Measurements from ENCODE around the gene KCNT2.
"Not testable (repeated sequence)": the region's sequence is repeated elsewhere in the genome, so short reads cannot be mapped to it uniquely, and the experiment has no call there.

The KCNT2 gene

DNA sequence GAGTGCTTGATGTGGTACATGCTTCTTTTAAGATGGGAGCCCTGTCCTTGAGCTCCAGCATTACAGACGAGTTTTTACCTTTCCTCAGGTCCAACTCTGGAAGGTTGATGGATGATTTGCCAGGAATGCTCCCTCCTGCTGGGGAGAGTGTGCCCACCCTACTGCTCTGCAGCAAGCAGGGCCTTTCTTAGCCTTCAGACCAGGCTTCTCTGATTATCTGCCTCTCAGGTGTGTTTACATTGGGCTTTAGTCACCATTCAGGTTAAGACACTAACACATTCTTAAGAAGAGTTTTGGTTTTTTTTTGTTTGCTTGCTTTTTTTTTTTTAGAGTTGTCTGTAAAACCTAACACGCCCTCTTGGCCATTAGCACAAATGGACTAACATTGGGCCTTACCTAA is 301.8 kb downstream of the KCNT2 start:
- no peak for DNase-seq

- no peak for DNase-seq
These were observed 303.0 kb downstream of the KCNT2 start for GRCh38 chr1:196305216-196305615.

DNA sequence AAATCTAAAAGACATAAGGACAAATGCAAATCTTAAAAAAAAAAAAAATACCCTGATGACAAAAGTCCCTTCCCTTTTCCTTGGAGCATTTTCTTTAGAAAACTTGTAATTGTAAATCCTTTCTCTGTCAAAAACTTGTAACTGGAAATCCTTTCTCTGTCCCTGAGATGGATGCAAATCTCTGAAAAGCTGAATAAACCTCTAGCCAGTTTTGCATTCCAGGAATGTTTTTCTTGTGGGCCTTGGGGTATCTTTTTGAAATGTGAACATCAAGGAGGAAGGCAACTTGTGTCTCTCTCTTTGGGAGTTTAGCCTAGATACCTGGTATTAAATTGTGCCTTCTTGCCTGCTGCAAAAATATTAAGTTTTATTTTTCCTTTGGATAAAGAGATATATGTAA is 305.3 kb downstream of the KCNT2 start:
- no peak for DNase-seq

DNA sequence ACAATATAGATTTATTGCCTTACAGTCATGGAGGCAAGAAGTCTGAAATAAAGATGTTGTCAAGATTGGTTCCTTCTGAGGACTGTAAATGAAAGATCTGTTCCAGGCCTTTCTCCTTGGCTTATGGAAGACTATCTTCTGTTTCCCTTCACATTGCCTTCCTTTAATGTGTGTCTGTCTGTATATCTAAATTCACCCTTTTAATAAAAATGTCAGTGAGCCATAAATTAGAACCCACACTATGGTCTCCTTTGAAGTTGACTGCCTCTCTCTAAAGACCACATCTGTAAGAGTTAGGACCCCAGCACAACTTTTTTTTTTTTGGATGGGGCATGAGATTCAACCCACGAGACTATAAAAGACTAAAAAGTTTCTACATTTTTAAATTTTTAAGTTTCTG is 305.8 kb downstream of the KCNT2 start:
- no peak for DNase-seq

GRCh38 chr1:196295766-196296165 is 312.5 kb downstream of the KCNT2 start:
- no peak for DNase-seq

DNA sequence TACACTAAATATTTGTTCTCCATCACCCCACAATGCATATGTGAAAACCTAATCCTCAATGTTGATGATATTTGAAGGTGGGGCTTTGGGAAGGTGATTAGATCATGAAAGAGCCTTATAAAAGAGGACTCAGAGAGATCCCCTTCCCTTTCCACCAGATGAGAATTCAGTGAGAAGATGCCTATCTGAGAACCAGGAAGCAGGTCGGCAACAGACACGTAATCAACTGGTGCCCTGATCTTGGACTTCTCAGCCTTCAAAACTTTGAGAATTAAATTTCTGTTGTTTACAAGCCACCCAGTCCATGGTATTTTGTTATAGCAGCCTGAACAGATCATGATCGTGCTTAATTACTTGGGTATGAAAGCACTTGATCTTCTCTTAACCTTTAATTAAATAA is 329.4 kb downstream of the KCNT2 start:
- no peak for DNase-seq

DNA sequence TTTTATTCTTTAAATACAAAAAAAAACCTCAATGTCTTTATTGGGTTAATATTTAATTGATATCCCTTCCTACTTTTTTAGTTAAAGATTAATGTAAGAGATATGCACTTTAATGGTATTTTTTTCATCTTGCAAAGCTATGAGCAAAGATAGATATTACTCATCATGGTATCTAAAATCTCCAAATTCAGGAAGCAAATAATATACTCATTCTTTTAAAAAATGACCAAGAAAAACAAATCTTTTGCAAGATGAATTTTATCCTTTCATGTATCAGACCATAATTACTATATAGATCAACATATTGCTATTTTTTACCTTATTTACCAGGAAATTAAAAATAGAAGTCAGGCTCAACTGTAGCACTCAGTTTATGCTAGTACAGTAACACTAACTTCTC is 330.4 kb downstream of the KCNT2 start:
- DNase-seq = no peak

DNA sequence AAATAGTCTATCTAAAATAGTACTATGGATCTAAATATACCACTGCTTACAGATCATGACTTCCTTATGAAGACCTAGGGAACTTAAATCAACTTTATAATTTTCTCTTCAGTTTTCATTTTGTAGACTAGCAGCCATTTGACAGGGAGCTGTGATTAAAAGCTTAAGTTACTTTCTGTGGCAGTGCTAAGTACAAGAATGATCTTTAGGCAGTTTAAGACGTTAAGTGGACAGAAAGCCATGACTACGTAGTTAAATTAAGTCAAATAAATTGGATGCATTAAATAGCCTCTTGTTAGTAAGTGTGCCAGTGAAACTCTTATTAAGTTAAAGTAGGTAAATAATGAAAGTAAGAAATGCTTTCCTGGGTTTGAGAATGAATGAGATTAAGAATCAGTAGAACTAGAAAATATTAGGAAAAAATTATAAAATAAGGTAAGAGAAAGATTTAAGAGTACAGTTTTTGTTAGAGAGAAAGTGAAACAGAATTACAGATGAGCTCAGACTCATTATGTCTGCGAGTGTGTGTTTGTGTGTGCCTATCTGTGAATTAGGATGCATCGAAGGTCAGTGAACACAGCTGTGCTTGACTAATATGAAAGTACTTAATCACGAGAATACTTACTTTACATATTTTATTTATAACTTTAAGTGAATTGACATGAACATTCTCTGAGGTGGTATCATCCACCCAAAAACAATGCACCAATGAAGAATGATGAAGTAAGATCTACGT is 336.9 kb downstream of the KCNT2 start:
- no peak for DNase-seq

- DNase-seq = not testable (repeated sequence)
These were observed 345.2 kb downstream of the KCNT2 start for GRCh38 chr1:196263086-196263485.

GRCh38 chr1:196260270-196260669 is 348.0 kb downstream of the KCNT2 start:
- DNase-seq = no peak

DNA sequence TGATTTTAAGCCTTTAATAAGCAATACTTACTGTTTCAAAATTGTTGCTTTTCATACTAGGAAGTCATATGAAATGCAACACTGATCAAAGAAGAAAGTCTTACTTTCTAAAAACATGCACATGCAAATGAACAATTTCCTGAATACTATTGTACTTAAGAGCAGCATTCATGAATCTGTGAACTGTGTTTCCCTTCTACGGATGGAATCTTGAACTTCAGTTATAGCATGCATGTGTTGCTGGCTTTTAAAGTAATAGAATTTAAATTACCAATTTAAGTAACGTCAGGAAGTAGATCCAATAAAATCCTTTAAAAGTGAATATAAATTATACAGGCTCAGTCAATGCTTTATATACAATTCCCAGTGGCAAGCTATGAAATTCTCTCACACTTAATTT is 348.9 kb downstream of the KCNT2 start:
- no peak for DNase-seq

- no peak for DNase-seq
These were observed 352.5 kb downstream of the KCNT2 start for GRCh38 chr1:196255762-196256161.

GRCh38 chr1:196229546-196229945 is 378.7 kb downstream of the KCNT2 start:
- DNase-seq = no peak

- DNase-seq = no peak
These were observed 393.4 kb downstream of the KCNT2 start for GRCh38 chr1:196214866-196215265.

DNA sequence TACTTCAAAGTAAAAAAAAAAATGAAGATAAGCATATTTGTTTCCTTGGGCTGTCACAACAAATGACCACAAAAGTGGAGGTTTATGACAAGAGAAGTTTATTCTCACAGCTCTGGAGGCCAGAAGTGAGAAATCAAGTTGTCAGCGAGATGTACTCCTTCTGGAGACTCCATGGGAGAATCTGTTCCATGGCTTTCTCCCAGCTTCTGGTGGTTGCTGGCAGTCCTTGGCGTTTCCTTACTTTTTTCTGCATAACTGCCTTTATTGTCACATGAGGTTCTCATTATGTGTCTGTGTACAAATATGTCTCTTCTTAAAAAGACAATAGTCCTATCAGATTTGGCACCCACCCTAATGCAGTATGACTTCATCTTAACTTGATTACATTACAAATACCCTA is 398.3 kb downstream of the KCNT2 start:
- no peak for DNase-seq

DNA sequence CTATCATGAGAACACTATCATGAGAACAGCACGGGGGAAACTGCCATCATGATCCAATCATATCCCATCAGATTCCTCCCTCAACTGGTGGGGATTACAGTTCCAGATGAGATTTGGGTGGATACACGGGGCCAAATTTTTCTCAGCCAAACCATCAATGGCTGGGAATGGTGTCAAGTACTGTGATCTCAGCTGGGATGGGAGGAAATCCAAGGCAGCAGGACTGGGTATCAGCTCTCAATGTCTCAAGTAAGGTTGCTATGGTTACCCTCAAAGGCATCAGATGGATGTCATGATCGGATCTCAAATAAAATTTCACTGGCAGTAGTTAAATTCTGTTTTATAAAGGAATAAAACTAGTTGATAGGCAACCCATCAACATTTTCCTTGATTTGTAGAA is 399.0 kb downstream of the KCNT2 start:
- no peak for DNase-seq

DNA sequence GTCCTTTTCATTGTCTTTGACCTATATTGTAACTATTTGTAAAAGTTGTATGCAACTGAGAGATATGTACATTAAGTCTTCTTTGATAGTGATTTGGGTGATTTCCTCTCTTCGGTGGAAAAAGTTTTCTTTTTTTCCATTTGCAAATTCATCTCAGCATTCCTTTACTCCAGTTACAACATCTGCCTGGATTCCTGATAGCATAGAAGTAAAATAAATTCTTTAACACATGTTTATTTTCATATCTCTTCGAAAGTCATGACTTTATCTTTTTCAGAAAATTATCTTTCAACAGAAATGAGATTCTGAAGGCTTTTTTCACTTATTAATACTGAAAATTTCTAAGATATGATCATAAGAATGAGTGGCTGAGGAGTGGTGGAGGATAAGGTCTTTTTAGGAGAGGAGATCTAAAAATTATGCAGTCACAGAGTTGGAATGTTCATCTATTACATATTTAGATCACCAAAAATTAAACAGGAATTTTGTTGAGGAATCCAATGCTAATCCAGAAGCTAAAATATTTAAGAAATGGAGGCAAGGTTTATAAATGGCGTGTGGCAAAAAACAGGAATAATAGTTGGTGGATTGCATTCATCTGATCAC is 400.5 kb downstream of the KCNT2 start:
- no peak for DNase-seq

DNA sequence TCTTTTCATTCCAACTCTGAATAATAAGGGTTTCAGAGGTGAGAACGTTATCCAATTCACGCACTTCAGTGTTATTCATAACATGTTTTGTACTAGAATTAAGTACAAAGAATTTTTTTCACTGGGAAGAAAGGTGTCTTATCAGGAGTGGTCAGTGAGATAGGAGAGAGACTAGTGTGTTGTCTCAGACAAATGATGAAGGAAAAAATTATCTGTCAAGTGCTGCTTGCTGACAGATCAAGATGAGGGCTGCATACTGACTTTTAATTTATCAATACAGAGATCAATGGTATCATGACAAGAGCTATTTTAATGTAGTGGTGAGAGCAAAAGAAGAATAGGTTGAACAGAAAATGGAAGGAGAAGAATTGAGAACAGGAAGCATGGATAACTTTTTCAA is 402.4 kb downstream of the KCNT2 start:
- DNase-seq = no peak

- DNase-seq = no peak
These were observed 411.8 kb downstream of the KCNT2 start for GRCh38 chr1:196196486-196196885.

DNA sequence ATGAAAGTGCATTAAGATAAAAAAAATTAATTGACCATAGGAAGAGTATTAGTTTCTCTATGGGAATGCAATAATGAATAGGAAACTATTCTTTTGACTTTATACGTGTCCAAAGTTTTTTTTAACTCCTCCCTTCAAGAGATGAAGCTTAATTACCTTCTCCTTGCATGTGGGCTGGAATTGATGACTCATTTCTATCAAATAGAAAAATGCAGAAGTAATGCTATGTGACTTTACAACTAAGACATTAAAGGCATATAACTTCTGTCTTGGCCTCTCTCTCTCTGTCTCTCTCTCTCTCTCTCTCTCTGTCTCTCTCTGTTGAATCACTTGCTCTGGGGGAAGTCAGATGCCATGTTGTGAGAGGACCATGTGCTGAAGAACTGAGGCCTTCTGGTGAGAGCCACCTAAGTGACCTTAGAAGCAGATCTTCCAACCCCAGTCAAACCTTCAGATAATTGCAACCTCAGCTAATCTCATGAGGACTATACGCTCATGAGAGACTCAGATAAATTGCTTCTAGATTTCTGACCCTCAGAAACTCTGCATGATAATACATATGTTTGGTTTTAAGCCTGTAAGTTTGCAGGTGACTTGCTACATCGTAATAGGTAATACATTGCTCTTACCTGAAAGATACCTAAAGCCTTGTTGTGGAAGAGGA is 414.2 kb downstream of the KCNT2 start:
- no peak for DNase-seq

DNA sequence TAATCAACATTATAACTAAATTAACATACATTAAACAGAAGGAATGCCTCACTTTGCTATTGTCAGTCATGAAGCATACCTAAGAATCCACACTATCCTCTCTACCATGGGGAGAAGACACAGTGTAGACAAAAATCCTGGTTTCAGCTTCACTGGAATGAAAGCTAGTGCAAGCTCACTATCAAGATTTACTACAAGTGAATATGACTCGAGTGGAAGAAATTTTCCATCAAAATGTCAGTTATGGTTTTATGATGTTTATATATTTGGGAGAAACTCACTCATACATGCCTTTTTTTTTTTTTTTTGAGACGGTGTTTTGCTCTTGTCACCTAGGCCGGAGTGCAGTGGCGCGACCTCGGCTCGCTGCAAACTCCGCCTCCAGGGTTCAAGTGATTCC is 424.3 kb downstream of the KCNT2 start:
- no peak for DNase-seq

- DNase-seq = no peak
These were observed 426.7 kb downstream of the KCNT2 start for GRCh38 chr1:196181594-196181878.

GRCh38 chr1:196180847-196181593 is 427.2 kb downstream of the KCNT2 start:
- no peak for DNase-seq

DNA sequence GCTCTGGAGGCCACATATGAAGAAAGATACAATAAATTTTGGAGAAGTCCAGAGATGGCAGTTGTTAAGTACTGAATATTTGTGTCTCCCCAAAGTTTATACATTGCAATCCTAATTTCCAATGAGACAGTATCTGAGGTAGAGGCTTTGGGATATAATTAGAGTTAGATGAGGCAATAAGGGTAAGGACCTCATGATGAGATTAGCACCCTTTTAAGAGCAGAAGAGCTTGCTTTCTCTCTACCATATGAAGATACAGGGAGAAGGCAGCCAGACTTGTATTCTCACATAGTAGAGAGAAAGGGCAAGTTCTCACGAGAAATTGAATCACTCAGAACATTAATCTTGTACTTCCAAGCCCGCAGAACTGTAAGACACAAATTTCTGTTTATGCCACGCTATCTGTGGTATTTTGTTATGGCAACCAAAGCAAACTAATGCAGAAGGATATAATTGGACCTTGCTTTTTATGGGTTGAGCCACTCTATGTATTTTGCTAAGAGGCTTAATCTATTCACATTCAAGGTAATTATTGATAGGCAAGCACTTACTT is 430.1 kb downstream of the KCNT2 start:
- DNase-seq = no peak

Measured in cortex of kidney (tissue), 1 donor.